Cardiac muscle cell (in vitro differentiated cells and primary cell): ENCODE measurements around the gene RBSN. TPM values are rescaled to one million over a fixed set of nuclear protein-coding genes. Genes with fewer than 3 reads are reported as not detected.

Source experiments
- DNase-seq, 2 donors: peaks; one replicate each; pipeline versions ENCODE4 v3.0.0 to v3.0.0-alpha.2; 2010 to 2017; ENCODE audit warnings: low read depth in 1 of 2, low spot score in 1 of 2
- H3K27ac ChIP-seq: fragments of 200-600 bp; sonication (generic); 2 replicates; pipeline ENCODE4 v1.5.1; 2016
- H3K27me3 ChIP-seq: fragments of 200-600 bp; sonication (generic); 2 replicates; pipeline ENCODE4 v1.6.0; 2016; ENCODE audit warnings: control low read depth
- H3K36me3 ChIP-seq: fragments of 200-600 bp; sonication (generic); 2 replicates; pipeline ENCODE4 v1.5.1; 2016; ENCODE audit warnings: control low read depth
- H3K4me1 ChIP-seq: fragments of 200-600 bp; sonication (generic); 2 replicates; pipeline ENCODE4 v1.8.1; 2017; ENCODE audit warnings: low read depth, mild to moderate bottlenecking, mixed run types
- H3K4me3 ChIP-seq: fragments of 200-600 bp; sonication (generic); 2 replicates; pipeline ENCODE4 v1.5.1; 2016; ENCODE audit warnings: mild to moderate bottlenecking
- H3K9me3 ChIP-seq: fragments of 200-600 bp; sonication (generic); 2 replicates; pipeline ENCODE4 v1.5.1; 2017; ENCODE audit warnings: low read depth, mild to moderate bottlenecking, control low read depth
- CTCF ChIP-seq: IDR thresholded peaks from 2 replicates; pipeline ENCODE4 v1.5.1; 2012; ENCODE audit warnings: low read depth, mild to moderate bottlenecking, low read length
- polyA plus RNA-seq: library from polyadenylated mRNA; unstranded; fragments of >200 nt; fragmentation: Nextera tagmentation; extraction: Ambion mirVana; gene quantifications from 2 replicates; pipeline ENCODE4 v1.2.1, GENCODE V29; 2016
- total RNA-seq: library from RNA; depleted of rRNA; stranded (reverse); fragments of >200 nt; gene quantifications from 2 replicates; pipeline ENCODE4 v1.2.3, GENCODE V29; 2016

RBSN gene
- total and polyA plus RNA-seq, 2 experiments from 2014 or later: 22.6 to 32.0 TPM

DNA sequence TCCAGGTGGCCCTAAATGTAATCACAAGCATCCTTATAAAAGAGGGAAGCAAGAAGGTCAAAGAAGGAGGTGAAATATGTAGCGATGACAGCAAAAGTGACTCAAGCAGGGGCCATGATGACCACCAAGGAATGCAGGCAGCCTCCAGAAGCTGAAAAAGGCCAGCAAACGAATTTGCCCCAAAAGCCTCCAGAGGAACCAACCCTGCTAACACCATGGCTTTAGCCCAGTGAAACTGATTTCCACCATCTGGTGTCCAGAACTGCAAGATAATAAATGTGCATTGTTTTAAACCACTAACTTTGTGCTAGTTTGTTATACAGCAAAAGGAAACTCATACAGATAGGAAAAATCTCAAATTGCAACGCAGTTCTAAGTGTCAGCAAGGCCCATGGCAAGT is 23.0 kb upstream of the RBSN start:
- H3K27me3 ChIP-seq: no peaks in the 10 kb centered on the region
- no peak for DNase-seq
- no peaks in the 10 kb centered on the region for H3K36me3 ChIP-seq
- H3K27ac ChIP-seq: no peak overlapping the region
- H3K4me1 ChIP-seq: no peaks in the 10 kb centered on the region
- TF ChIP-seq CTCF: no peak
- H3K9me3 ChIP-seq: no peaks in the 10 kb centered on the region
- H3K4me3 ChIP-seq: no peak overlapping the region

- Histone ChIP-seq H3K4me1 (no peaks in the 10 kb centered on the region), H3K27ac (no peak overlapping the region), H3K36me3 (no peaks in the 10 kb centered on the region), H3K27me3 (no peaks in the 10 kb centered on the region), H3K9me3 (no peaks in the 10 kb centered on the region), H3K4me3 (no peak overlapping the region)
- no peak for DNase-seq
- TF ChIP-seq CTCF: no peak
Observed at GRCh38 chr3:15120986-15121385, 22.0 kb upstream of the RBSN start.

- no peak overlapping the region for H3K4me3 ChIP-seq
- no peaks in the 10 kb centered on the region for H3K36me3 ChIP-seq
- TF ChIP-seq CTCF: no peak
- DNase-seq: no peak
- no peak overlapping the region for H3K27ac ChIP-seq
- H3K9me3 ChIP-seq: no peaks in the 10 kb centered on the region
- peaks cover under 1% of the 10 kb centered on the region for H3K4me1 ChIP-seq
- H3K27me3 ChIP-seq: no peaks in the 10 kb centered on the region
Observed at GRCh38 chr3:15117011-15117410, 18.1 kb upstream of the RBSN start.

DNA sequence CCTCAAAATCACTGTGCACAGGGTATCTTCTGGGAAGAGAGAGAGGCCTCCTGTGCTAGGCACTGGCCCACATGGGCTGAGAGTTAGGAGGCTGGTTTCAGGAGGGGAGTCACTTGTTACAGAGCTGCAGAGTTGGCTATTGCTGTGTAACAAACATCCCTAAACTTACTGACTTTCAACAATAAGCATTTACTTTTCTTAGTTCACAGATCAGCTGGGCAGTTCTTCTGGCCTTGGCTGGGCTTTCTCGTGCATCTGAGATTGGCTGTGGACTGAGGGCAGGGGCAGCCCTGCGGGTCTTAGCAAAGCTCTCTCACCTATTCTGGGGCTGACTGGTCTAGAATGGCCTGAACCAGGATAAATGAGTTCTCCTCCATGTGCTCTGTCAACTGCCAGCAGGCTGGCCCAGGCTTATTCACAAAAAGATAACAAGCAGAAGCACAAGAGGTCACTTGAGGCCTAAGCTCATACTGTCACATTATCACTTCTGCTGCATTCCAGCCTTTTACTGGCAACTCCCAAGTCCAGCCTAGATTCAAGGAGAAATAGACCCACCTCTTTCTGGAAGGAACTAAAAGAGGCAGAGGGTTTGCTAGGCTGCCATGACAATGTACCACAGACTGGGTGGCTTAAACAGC is 17.2 kb upstream of the RBSN start:
- no peak for DNase-seq
- TF ChIP-seq CTCF: no peak

GRCh38 chr3:15114466-15115358 is 15.8 kb upstream of the RBSN start:
- TF ChIP-seq CTCF: no peak
- H3K27ac ChIP-seq: no peak overlapping the region

More for the DNA sequence above, 17.2 kb upstream of the RBSN start:
- no peaks in the 10 kb centered on the region for H3K9me3 ChIP-seq
- no peak overlapping the region for H3K4me3 ChIP-seq
- peaks cover 4% of the 10 kb centered on the region for H3K4me1 ChIP-seq
- H3K27ac ChIP-seq: no peak overlapping the region
- no peaks in the 10 kb centered on the region for H3K36me3 ChIP-seq
- H3K27me3 ChIP-seq: no peaks in the 10 kb centered on the region

More at GRCh38 chr3:15114466-15115358, 15.8 kb upstream of the RBSN start:
- Histone ChIP-seq H3K4me1 (peaks cover 4% of the 10 kb centered on the region), H3K36me3 (no peaks in the 10 kb centered on the region), H3K9me3 (no peaks in the 10 kb centered on the region), H3K4me3 (no peak overlapping the region), H3K27me3 (no peaks in the 10 kb centered on the region)
- no peak for DNase-seq
